Stimulated activated naive CD4-positive, alpha-beta T cell treated with Interleukin-2 at 50 U/mL for 16 hours (primary cell): ENCODE results near the gene BAG3.
"Not testable (repeated sequence)": the region's sequence is repeated elsewhere in the genome, so short reads cannot be mapped to it uniquely, and the experiment has no call there.

ENCODE experiments used
- DNase-seq: peaks from one replicate; lab custom pipeline; 2025; lab: John Stamatoyannopoulos, UW

Gene BAG3

DNA sequence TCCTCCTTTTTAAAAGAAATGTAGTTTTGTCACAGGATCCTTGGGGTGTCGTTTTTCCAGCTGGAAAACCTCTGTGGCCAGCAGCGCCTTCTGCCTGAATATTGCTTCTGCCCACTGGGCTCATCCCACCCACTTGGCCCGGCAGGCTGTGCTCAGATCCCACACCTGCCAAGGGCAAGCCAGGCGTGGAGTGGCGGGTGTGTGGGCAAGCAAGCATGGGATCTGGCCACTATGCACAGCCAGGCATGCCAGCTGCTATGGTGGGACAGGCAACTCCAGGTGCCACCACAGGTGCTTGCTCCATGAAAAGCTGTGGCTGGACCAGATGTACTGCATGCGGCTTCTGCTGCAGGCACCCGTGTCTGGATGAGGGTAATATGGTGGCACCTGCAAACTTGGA lies 43.4 kb downstream of the BAG3 start:
- no peak for DNase-seq

DNA sequence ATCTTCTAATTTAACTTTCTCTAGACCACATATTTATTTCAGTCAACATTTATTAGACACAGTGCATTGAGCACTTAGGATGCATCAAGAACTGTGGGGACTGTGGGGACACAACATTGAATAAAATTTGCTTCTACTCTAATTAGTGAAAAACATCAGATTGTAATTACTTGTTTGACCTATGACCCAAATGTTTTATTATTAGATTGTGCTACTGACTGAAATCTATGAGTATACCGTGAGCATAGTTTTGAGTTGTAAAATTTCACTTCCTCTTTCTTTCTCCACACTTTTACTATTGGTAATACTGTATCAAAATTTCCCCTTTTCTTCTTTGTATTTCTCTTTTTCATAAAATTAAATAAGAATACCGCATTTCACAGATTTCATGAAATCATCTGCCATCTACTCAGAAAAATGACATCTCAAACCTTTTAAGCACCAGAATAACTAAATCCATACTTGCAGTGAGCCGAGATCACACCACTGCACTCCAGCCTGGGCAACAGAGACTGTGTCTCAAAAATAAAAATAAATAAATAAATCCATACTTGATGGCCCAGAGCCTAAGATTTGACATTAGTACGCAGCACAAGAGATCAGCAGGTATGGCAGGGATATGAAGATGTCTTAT lies 49.3 kb downstream of the BAG3 start:
- DNase-seq: no peak

DNA sequence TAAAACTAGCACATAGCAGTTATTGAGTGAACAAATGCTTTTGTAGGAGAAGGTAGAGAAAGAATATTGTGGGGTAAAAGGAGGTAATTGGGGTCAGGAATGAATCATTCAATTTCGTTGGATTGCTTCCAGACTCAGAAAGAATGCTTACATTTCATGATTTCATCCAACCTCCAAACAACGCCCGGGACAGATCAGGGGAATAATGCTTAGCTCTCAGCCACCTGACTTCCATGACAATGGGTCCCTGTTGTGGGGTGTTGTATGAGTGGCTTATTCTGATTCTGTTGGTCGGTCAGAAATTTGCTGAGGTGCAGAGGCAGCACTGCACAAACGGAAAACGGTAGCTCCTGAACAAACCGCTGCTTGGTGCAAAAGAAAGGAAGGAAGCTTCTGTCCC lies 50.7 kb downstream of the BAG3 start:
- no peak for DNase-seq

DNA sequence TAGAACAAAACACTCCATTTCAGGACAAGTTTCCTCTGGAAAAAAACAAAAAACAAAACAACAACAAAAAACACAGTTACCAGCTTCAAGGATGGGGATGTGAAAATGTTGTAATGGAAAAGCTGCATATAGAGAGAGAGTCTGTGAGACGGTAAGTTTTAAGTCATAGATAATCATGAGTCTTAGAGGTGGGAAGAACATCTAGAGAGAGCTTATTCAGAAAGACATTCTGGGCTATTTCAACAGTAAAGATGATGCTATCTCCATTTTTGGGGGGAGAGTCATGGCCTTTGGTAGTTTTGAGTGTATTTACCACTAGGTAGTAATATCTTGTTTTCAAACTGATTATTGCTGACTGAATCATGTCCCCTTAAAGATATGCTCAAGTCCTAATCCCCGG lies 51.4 kb downstream of the BAG3 start:
- DNase-seq: no peak

DNA sequence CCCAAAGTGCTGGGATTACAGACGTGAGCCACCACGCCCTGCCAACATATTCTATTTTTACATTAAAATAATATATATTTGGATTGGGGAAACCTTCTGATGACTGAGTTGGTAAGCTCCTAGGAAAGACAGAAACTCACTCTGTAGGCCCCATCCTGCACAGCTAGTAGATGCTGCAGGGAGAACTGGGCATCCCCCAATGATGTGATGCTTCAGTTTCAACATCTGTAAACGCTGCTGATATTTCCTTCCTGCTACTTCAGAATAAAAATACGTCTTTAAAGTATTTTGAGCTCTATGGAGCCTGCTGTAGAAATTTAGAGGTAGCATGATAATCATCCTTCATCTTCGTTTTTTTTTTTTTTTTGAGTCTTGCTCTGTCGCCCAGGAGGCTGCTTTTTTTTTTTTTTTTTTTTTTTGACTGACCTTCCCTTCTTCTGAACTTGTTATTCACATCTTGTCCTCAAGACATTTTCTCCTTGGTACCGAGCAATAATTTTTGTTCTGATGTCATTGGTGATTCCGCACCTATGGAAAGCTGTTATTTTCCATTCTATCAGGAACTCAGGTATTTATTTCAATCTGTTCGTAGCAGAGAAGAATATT lies 52.8 kb downstream of the BAG3 start:
- DNase-seq: no peak

DNA sequence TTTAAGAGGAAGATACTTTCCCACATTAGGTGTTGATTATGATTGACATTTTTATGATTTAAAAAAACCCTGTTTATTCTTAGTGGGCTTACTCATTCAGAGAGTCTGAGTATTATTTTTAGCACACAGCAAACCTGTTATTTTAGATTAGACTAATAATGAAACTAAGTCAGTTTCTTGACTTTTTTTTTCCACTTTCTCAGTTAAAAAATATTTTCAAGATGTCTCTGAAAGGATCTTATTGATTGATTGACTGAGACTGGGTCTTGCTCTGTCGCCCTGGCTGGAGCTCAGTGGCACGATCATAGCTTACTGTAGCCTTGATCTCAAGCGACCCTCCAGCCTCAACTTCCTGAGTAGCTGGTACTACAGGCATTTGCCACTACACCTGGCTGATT lies 54.3 kb downstream of the BAG3 start:
- DNase-seq: no peak

DNA sequence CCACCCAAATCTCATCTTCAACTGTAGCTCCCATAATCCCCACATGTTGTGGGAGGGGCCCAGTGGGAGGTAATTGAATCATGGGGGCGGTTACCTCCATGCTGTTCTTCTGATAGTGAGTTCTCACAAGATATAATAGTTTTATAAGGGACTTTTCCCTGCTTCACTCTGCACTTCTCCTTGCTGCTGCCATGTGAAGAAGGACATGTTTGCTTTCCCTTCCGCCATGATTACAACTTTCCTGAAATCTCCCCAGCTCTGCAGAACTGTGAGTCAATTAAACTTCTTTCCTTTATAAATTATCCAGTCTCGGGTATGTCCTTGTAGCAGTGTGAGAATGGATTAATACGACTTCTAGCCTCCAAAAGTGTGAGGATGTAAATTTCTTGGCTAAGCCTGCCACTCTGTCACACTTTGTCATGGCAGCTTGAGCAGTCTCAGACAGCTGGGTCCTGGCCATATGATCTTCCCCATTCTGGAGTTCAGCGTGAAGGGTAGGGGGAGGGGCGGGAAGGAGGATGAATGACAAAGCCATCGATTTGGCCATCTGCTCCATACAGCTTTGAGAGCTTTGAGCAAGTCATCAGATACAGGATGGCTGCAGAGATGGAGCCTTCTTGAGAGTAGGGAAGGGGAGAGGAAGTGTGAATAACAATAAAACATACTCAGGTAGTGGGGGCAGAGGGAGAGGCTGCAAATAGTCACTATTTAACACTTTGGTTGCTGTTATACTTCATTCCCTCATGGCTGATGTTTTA lies 55.5 kb downstream of the BAG3 start:
- DNase-seq: no peak

DNA sequence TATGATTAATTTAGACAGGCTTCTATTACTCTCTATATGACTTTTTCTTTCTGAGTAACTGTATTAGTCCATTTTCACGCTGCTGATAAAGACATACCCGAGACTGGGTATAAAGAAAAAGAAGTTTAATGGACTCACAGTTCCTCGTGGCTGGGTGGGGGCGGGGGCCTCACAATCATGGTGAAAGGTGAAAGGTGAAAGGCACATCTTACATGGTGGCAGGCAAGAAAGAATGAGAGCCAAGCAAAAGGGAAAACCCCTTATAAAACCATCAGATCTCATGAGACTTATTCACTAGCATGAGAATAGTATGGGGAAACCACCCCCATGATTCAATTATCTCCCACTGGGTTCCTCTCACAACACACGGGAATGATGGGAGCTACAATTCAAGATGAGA lies 56.2 kb downstream of the BAG3 start:
- DNase-seq: peak; percentile 75

DNA sequence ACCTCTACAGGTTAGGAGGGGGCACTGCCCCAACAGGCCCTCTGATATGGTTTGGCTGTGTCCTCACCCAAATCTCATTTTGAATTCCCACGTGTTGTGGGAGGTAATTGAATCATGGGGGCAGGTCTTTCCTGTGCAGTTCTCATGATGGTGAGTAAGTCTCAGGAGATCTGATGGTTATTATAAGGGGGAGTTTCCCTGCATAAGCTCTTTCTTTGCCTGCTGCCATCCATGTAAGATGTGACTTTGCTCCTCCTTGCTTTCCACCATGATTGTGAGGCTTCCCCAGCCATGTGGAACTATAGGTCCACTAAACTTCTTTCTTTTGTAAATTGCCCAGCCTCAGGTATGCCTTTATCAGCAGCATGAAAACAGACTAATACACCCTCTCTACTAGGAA lies 59.8 kb downstream of the BAG3 start:
- not testable (repeated sequence) for DNase-seq

DNA sequence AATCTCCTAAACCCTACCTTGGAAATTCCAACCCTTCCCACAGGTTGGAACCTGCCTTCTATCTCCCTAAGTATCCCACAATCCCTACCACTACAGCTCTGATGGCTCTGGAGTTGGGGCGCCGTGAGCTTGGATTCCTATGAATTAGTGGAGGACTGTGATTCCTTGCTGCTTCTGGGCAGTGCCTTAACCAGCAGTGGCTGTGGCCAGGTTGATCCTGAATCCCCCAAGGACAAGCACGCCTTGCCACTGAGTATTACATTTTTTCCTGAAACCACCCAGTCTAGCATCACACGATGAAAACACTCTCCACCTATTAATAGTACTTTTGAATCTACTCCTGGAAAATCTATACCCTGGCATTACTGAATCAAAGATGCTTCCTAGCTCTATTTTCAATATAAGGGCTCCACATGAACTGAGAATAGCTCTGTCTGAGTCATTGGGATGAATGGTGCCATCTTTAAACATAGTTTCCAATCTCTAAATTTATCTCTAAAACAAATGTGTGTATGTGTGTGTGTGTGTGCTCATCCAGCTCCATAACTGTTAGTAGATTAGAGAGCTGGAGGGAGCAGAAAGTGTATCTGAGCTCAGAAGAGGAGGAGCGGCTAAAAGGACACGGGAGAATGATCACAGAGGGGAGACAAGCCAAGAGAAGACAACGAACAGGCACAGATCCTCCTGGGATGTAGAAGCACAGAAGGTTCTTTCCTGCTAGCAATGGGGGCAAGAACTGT lies 62.7 kb downstream of the BAG3 start:
- no peak for DNase-seq

DNA sequence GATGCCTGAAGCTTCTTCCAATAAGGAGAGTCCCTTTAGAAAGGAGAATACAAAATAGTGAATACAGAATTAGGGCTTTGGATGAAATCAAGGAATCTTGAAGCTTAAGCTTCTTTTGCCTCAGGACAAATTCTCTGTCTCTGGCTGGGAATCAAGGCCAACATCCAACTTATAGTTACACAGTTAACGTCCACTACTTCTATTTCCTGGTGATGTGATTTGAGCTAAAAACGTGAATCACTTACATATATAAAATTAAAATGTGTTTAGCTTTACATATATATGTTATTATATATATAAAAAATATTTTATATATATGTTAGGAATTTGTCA lies 63.3 kb downstream of the BAG3 start:
- no peak for DNase-seq

DNA sequence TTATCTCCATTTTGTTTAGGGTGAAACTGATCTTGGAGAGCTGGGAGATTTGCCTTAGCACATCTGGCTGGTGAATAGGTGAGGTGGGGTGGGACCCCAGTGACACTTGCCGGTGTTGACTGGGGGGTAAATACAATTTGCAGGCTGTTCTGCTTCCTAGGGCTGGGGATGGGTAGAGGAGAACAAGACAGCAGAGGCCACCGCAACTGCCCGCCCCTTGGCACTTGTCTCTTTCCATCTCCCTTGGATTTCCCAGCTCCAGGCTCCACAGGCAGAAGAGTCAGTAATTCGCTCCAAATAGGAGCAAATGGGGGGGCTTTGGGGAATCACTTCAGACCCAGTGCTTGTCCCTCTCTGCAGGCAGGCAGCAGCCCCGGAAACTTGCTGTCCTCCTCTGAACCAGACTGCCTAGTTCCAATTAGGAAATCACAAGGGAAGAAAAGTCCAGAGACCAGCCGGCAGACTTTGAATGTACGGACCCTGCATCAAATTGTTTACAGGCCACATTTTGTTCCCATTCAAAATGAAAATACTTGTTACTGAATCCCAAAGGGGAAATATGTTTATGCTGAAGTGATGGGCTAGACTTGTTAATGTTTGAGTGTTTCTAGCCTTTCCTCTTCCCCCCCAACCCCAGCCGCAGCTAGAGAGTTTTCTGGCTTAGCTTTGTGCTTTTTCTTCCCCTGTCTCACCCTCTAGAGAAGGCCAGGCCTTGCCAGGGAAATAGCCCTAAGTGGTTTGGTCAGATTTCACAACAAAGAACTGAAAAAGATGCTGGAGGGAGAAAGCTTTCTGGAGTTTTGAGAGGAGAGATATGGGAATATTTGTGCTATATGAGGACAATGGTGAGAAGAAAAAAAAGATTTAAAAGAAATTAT lies 64.7 kb downstream of the BAG3 start:
- DNase-seq: no peak

DNA sequence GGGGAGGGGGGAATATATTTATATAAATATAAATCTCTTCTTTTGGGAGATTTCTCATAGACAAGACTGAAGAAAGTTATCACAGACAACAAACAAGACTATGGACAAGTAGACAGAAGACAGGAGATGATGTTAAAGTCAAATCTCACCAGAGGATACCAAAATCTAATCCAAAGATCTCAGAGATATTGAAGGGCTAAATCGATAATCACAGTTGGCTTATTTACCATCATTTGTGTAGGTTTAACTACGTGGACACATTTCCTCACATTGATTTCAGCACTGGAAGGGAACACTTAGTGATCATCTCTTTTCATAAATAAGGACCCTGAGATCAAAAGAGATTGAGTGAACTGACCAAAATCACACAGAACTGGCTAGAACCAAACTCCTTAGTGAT lies 72.0 kb downstream of the BAG3 start:
- DNase-seq: no peak

DNA sequence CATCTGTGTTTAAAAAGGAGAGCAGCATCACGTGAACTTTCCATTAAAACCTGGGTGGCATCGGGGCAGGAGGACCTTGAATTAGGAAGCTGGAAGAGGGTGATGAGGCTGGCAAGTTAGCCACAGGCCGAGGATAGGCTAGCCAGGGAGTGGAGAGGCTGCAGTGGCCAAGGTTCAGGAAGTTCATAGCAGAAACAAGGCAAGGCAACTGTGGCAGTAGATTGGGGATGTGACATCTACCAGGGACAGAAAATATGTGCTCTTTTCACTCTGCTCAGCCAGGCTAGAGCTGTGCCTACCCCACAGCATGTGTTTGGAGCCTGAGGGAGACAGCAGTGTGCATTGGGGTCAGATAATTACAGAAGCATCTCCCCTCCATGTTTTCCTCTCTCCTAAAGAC lies 72.4 kb downstream of the BAG3 start:
- DNase-seq: no peak

DNA sequence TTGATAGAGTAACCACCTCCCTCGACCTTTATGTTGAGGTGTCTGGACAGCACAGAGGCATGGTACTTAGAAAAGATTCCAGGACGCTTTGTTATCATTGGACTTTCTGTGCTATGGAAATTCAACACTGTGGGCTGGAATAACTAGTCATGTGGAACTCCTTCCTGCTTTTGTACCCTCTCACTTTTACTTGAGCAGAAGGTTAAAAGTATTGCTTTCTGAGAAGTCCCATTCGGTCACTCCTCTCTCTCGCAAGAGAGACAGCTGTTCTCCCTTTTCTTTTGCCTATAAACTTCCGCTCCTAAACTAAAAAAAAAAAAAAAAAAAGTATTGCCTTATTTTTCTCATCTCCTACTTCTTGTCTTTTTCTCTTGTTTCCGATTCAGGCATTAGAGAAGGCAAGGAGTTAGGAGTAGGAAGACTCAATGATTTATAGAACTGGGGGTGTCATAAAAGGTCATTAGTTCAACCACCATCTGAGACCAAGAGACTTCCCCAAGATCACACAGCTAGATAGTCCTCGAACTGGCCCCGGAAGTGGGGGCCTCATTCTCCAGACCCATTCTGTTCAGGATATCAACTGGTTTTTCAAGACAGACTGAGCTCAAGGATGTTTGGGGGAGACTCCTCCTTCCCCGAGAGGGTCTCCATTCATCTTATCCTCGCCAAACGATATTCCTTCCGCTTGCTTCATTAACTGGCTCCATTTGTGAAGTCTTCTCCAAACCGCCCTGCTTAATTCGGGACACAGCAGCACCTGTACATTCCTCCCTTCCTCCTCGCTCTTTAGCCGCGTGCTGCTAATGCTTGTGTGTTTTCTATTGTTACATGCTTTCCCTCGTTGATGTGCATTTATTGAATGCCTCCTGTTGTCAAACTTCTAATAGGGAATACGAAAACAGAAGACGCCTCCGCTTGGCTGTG lies 73.7 kb downstream of the BAG3 start:
- DNase-seq: no peak

DNA sequence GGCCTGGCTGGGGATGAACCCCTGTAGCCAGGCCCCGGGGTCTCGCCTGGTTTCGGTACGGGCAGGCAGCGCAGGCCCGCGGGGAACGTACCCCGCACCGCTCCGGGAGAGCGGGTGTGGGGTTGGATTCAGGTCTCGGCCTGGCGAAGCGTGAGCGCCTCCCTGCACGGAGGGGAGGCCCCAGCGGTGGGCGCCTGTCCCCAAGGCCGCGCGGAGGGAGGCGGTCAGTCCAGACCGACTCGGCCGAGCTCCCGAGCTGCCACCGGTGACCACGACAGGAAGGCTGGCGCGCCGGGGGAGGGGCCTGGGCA lies 74.3 kb downstream of the BAG3 start:
- no peak for DNase-seq

DNA sequence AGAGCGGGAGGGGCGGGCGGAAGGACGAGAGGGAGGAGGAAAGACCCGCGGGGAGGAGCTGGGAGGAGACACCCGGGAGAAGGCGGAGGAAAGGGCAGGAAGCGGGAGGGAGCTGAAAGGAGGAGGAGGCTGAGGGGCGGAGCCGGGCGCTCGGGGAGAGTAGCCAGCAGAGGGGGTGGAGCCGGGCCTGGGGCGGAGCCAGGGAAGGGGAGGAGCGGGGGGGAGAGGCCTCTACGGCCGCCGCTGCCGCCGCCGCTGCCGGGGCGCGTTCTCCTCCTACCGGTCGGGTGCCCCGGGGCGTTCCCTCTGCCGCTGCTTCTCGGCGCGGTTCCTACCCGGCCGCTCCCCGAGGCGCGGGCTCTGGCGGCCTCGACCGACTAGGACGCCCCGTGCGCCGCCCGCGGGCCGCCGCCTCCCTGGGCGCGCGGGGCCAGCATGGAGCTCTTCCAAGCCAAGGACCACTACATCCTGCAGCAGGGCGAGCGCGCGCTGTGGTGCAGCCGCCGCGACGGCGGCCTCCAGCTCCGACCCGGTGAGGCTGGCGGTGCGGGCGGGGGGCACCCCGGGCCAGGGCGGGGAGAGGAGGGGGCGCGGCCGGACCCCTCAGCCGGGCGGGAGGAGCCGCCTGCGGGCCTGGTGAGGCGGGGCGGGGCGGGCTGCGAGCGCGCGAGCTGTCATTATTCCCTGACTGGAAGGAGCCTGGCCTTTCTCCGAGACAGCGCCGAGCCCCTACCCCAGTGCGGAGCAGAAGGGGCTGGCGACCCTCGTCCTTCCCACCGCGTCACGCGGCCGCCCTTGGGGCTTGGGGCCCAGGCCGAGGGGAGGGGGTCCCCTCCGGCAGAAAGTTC lies 74.9 kb downstream of the BAG3 start, which contains the start of gene INPP5F:
Gene INPP5F, plus strand, starts transcription at position 223 of the 848 bp plus-strand sequence. Its CDS starts 213 bp downstream, at position 436.
- DNase-seq: peak; percentile 99

DNA sequence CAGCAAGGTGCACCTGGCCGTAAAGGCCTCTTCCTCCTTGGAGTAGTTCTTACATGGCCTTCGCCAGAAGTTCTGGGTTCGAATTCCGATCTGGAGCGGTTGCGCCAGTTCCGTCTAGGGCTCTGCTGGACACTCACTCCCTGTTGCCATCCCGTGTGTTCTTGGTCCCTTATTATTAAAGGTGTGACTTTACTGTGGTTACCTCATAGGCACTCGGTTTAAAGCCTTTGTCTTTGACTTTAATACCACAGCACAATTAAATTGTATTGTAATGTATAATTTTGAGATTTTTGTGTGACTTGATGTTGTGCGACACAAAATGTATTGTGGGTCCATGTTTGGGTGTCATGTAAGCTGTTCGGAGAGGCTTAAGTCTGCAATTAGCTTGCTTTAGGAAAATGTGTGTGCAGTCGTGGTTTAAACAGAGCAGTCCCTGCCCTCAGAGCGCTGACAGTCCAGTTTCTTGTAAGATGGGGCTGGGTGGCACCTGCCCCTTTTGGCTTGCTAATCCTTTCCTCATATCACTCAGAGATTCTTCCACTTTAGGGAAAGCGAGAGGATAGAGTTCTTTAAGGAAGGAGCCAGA lies 75.6 kb downstream of the BAG3 start:
- no peak for DNase-seq
